Left ventricle myocardium inferior (tissue), 1 donor: ENCODE data around the gene ZNF514. TPM values are rescaled to one million over a fixed set of nuclear protein-coding genes. Genes with fewer than 3 reads are reported as not detected.
"Not testable (repeated sequence)": the region's sequence is repeated elsewhere in the genome, so short reads cannot be mapped to it uniquely, and the experiment has no call there.

ENCODE experiments used
- DNase-seq: peaks from one replicate; pipeline ENCODE4 v3.0.0-alpha.2; 2020
- H3K27ac ChIP-seq: fragments of 200-600 bp; replicated peaks from 2 replicates; pipeline ENCODE4 v1.8.0; 2021
- H3K27me3 ChIP-seq: fragments of 200-600 bp; 2 replicates; pipeline ENCODE4 v1.8.0; 2021; ENCODE audit warnings: low read depth
- H3K36me3 ChIP-seq: fragments of 200-600 bp; 2 replicates; pipeline ENCODE4 v1.8.0; 2021
- H3K4me1 ChIP-seq: fragments of 200-600 bp; 2 replicates; pipeline ENCODE4 v1.8.0; 2021
- H3K4me3 ChIP-seq: fragments of 200-600 bp; 2 replicates; pipeline ENCODE4 v1.8.0; 2021; ENCODE audit warnings: mild to moderate bottlenecking, moderate library complexity
- H3K9me3 ChIP-seq: fragments of 200-600 bp; replicated peaks from 2 replicates; pipeline ENCODE4 v1.8.0; 2021
- intact Hi-C: fragments of 100-400 bp; cut with micrococcal nuclease; formaldehyde crosslinking; loops from one replicate; pipeline ENCODE4 v1.11.0; 2022
- total RNA-seq: library from RNA; stranded (reverse); fragmentation: NEBNext Ultra II Directional; extraction: Animal tissue kit (Norgen Biotek cat#: 25700); gene quantifications from one replicate; pipeline ENCODE4 v1.2.1, GENCODE V29; 2021
- TF ChIP-seq, protein P1 (sequence below): fragments of 200-600 bp; IDR thresholded peaks from 2 replicates; pipeline ENCODE4 v1.8.0; 2021; ENCODE audit warnings: antibody characterized with exemption, mild to moderate bottlenecking, borderline replicate concordance
- donor health status: DM: no; HTN: yes; CAD: no; lungs with severe emphysema.

The ZNF514 gene
- total RNA-seq, 1 donor from 2014 or later: 15.1 TPM

DNA sequence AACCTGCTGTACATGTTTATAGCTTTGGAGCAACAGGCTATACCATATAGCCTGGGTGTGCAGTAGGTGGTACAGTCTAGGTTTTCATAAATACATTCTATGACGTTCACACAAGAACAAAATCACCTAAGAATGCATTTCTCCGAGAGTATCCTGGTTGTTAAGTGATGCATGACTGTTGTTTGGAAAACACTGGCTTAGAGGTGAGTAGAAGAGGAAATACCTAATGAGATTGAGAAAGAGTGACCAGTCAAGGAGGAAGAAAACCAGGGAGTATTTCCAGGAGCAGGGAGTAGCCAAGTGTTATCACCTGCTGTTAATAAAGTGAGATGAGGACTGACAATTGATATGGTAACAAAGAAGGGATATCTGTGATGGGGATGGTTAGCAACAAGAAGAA lies 44.7 kb upstream of the ZNF514 start:
- Histone ChIP-seq H3K4me1 (peaks cover 28% of the 10 kb centered on the region), H3K4me3 (no peak overlapping the region), H3K9me3 (peaks cover 5% of the 10 kb centered on the region), H3K27ac (no peak overlapping the region), H3K36me3 (peaks cover 12% of the 10 kb centered on the region), H3K27me3 (no peaks in the 10 kb centered on the region)
- intact Hi-C loops: no loop called here
- no peak for DNase-seq
- TF ChIP-seq, protein P1, sequence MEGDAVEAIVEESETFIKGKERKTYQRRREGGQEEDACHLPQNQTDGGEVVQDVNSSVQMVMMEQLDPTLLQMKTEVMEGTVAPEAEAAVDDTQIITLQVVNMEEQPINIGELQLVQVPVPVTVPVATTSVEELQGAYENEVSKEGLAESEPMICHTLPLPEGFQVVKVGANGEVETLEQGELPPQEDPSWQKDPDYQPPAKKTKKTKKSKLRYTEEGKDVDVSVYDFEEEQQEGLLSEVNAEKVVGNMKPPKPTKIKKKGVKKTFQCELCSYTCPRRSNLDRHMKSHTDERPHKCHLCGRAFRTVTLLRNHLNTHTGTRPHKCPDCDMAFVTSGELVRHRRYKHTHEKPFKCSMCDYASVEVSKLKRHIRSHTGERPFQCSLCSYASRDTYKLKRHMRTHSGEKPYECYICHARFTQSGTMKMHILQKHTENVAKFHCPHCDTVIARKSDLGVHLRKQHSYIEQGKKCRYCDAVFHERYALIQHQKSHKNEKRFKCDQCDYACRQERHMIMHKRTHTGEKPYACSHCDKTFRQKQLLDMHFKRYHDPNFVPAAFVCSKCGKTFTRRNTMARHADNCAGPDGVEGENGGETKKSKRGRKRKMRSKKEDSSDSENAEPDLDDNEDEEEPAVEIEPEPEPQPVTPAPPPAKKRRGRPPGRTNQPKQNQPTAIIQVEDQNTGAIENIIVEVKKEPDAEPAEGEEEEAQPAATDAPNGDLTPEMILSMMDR: no peak

DNA sequence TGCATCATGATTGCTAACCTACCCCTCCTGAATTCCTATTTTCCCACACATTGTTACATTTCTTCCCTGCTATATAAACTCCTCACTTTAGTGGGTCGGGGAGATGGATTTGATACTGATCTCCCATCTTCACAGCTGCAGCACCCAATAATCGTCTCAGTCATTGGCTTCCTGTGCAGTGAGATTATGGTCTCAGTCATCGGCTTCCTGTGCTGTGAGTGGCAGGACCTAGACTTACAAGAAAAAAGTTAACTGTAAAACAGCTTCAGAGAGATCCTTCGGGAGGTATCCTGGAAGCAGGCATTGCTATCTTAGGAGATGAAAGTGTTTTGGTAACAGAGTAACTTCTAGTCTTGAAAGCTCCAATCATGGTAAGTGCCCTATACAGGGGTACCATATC lies 44.3 kb upstream of the ZNF514 start:
- no peak overlapping the region for H3K4me3 ChIP-seq
- peaks cover under 1% of the 10 kb centered on the region for H3K9me3 ChIP-seq
- H3K27ac ChIP-seq: no peak overlapping the region
- peaks cover 7% of the 10 kb centered on the region for H3K36me3 ChIP-seq
- intact Hi-C loops: no loop called here
- TF ChIP-seq, protein P1: no peak
- no peak for DNase-seq
- no peaks in the 10 kb centered on the region for H3K27me3 ChIP-seq
- H3K4me1 ChIP-seq: peaks cover 28% of the 10 kb centered on the region

DNA sequence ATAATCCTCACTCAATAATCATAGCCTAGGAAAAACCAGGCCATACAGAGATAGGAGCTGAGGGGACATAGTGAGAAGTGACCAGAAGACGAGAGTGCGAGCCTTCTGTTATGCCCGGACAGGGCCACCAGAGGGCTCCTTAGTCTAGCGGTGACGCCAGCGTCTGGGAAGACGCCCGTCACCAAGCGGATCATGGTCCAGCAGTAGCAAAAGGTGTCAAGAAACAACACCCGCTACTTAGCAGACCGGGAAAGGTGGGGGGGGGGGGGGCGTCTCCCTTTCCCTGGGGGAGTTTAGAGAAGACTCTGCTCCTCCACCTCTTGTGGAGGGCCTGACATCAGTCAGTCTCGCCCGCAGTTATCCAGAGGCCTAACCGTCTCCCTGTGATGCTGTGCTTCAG lies 33.3 kb upstream of the ZNF514 start:
- TF ChIP-seq, protein P1: peak; percentile 73
- H3K27me3 ChIP-seq, H3K4me3 ChIP-seq, intact Hi-C loops, H3K4me1 ChIP-seq, H3K36me3 ChIP-seq, H3K27ac ChIP-seq, H3K9me3 ChIP-seq: not testable (repeated sequence)
- DNase-seq: peak; percentile 62

DNA sequence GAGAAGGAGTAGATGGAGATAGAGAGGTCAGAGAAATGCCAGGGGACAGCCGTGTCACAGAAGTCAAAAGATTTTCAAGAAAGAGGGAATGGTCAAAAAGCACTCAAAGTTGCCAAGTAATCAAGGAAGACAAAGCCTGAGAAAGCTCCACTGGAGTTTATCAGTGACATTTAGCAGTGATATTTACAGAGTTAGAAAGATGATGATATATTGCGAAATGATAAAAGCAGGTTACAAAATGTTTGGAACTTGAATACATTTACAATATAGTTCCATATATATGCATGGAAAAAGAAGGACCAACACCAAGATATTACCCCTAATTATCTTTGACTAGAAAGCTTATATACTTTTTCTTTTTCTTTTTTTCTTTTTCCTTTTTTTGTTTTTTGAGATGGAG lies 26.3 kb upstream of the ZNF514 start:
- TF ChIP-seq, protein P1: no peak
- no peak for DNase-seq
- H3K36me3 ChIP-seq: peaks cover 24% of the 10 kb centered on the region
- no peaks in the 10 kb centered on the region for H3K27me3 ChIP-seq
- no peaks in the 10 kb centered on the region for H3K4me1 ChIP-seq
- intact Hi-C loops: no loop called here
- H3K9me3 ChIP-seq: peaks cover 22% of the 10 kb centered on the region
- H3K4me3 ChIP-seq: no peak overlapping the region
- no peak overlapping the region for H3K27ac ChIP-seq

DNA sequence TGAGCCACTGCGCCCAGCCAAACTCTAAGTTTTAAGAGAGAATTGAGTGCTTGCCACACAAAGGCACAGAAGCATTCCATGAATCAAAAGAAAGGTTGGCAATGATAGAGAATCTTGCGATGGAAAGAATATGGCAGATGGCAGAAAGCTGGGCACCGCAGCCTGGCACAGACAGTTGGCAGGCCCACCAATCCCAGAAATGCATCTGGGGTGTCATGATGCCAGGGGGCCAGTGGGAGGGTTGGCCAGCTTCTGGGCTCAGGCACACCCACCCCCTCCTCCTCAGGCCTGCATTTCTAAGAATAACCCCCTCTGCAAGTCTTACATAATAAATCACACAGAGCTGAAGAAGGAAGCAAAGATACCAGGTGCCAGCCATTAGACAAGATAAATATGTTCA lies 25.5 kb upstream of the ZNF514 start:
- no peak for DNase-seq
- intact Hi-C loops: no loop called here
- H3K27me3 ChIP-seq: no peaks in the 10 kb centered on the region
- peaks cover 32% of the 10 kb centered on the region for H3K36me3 ChIP-seq
- peaks cover 30% of the 10 kb centered on the region for H3K9me3 ChIP-seq
- no peak overlapping the region for H3K27ac ChIP-seq
- no peak overlapping the region for H3K4me3 ChIP-seq
- H3K4me1 ChIP-seq: no peaks in the 10 kb centered on the region
- TF ChIP-seq, protein P1: no peak

DNA sequence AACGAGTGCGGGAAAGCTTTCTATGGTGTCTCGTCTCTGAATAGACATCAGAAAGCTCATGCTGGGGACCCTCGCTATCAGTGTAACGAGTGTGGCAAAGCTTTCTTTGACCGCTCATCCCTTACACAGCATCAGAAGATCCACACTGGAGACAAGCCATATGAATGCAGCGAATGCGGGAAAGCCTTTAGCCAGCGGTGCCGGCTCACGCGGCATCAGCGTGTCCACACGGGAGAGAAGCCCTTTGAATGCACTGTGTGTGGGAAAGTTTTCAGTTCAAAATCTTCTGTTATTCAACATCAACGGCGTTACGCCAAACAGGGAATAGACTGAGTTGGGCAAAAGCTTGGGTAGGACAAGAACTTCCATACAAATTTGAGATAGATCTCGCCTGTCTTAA lies 22.1 kb upstream of the ZNF514 start:
- H3K9me3 ChIP-seq: peaks cover 30% of the 10 kb centered on the region
- no peak overlapping the region for H3K4me3 ChIP-seq
- no peak for DNase-seq
- H3K36me3 ChIP-seq: peaks cover 61% of the 10 kb centered on the region
- H3K27ac ChIP-seq: no peak overlapping the region
- H3K4me1 ChIP-seq: peaks cover 10% of the 10 kb centered on the region
- no peaks in the 10 kb centered on the region for H3K27me3 ChIP-seq
- TF ChIP-seq, protein P1: no peak
- intact Hi-C loops: no loop called here
